Activated B cell treated with CpG ODN at 0.5 μM for 24 hours (primary cell): ENCODE measurements around the gene RETREG2. TPM values are rescaled to one million over a fixed set of nuclear protein-coding genes. Genes with fewer than 3 reads are reported as not detected.
"Not testable (repeated sequence)": the region's sequence is repeated elsewhere in the genome, so short reads cannot be mapped to it uniquely, and the experiment has no call there.

Source experiments
- ATAC-seq: fragments of 200-7000 bp; cut with Tn5 transposase; one replicate; pipeline ENCODE4 v1.10.0; 2021; ENCODE audit warnings: low read depth, mild to moderate bottlenecking, moderate library complexity
- CTCF ChIA-PET: fragments of 350-600 bp; sonication (Branson Sonifier 250); formaldehyde crosslinking; loops from one replicate; lab custom pipeline; 2021; ENCODE audit warnings: antibody characterized with exemption; lab: Charles Lee
- POLR2A ChIA-PET: fragments of 350-600 bp; sonication (Branson Sonifier 250); formaldehyde crosslinking; loops from one replicate; lab custom pipeline; 2021; ENCODE audit warnings: antibody characterized with exemption; lab: Charles Lee
- DNase-seq: peaks from one replicate; pipeline ENCODE4 v3.0.0; 2022
- H3K27ac Mint-ChIP-seq: one replicate; pipeline ENCODE4 v1.8.0; 2020; ENCODE audit warnings: mixed read lengths
- H3K27me3 Mint-ChIP-seq: one replicate; pipeline ENCODE4 v1.8.0; 2021; ENCODE audit warnings: mixed read lengths
- H3K36me3 Mint-ChIP-seq: one replicate; pipeline ENCODE4 v1.8.0; 2021; ENCODE audit warnings: low read depth, mixed read lengths
- H3K4me1 Mint-ChIP-seq: one replicate; pipeline ENCODE4 v1.8.0; 2021; ENCODE audit warnings: mixed read lengths
- H3K4me3 Mint-ChIP-seq: one replicate; pipeline ENCODE4 v1.8.0; 2020; ENCODE audit warnings: mild to moderate bottlenecking, mixed read lengths
- H3K9me3 Mint-ChIP-seq: one replicate; pipeline ENCODE4 v1.8.0; 2020; ENCODE audit warnings: mixed read lengths
- intact Hi-C: fragments of 100-400 bp; cut with micrococcal nuclease; formaldehyde crosslinking; loops from one replicate; pipeline ENCODE4 v1.15.1; 2024
- total RNA-seq: library from RNA; stranded (reverse); gene quantifications from 2 replicates; pipeline ENCODE4 v1.2.3, GENCODE V29; 2022
- TF ChIP-seq, protein P1 (sequence below): fragments of 200-600 bp; IDR thresholded peaks from one replicate; pipeline ENCODE4 v1.8.0; 2022; ENCODE audit warnings: antibody characterized with exemption, mild to moderate bottlenecking

The RETREG2 gene
- total RNA-seq, 1 donor from 2014 or later, result 78.6 TPM

DNA sequence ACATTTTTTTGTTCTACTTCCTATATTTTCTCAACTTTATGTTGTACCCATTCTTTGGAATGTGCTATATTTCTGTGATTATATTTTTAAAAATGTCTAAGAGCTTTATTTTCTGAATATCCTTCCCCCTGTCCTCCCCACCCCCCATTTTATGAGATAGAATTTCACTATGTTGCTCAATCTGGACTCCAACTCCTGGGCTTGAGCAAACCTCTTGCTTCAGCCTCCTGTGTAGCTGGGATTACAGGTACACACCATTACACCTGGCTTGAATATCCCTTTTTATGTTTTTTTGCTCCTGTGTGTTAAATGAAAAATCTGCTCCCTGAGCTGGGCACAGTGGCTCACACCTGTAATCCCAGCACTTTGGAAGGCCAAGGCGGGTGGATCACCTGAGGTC lies 19.3 kb downstream of the RETREG2 start:
- H3K27ac Mint-ChIP-seq, result no peak overlapping the region
- ATAC-seq (no peak), DNase-seq (no peak)
- TF ChIP-seq, protein P1, sequence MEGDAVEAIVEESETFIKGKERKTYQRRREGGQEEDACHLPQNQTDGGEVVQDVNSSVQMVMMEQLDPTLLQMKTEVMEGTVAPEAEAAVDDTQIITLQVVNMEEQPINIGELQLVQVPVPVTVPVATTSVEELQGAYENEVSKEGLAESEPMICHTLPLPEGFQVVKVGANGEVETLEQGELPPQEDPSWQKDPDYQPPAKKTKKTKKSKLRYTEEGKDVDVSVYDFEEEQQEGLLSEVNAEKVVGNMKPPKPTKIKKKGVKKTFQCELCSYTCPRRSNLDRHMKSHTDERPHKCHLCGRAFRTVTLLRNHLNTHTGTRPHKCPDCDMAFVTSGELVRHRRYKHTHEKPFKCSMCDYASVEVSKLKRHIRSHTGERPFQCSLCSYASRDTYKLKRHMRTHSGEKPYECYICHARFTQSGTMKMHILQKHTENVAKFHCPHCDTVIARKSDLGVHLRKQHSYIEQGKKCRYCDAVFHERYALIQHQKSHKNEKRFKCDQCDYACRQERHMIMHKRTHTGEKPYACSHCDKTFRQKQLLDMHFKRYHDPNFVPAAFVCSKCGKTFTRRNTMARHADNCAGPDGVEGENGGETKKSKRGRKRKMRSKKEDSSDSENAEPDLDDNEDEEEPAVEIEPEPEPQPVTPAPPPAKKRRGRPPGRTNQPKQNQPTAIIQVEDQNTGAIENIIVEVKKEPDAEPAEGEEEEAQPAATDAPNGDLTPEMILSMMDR, result no peak
- H3K9me3 Mint-ChIP-seq, result no peaks in the 10 kb centered on the region
- ChIA-PET CTCF (no interaction called here), POLR2A (interaction anchor here (0.7 to 1.4 kb wide), 4 partner anchors 9 to 526 kb away, joined by 3 to 6 read pairs (median 4); partner anchors contain the start of genes RNF25, STK36 and ZFAND2B)
- H3K4me3 Mint-ChIP-seq, result no peak overlapping the region
- peaks cover 6% of the 10 kb centered on the region for H3K27me3 Mint-ChIP-seq
- H3K4me1 Mint-ChIP-seq, result no peaks in the 10 kb centered on the region
- no peaks in the 10 kb centered on the region for H3K36me3 Mint-ChIP-seq
- intact Hi-C loops, result no loop called here

DNA sequence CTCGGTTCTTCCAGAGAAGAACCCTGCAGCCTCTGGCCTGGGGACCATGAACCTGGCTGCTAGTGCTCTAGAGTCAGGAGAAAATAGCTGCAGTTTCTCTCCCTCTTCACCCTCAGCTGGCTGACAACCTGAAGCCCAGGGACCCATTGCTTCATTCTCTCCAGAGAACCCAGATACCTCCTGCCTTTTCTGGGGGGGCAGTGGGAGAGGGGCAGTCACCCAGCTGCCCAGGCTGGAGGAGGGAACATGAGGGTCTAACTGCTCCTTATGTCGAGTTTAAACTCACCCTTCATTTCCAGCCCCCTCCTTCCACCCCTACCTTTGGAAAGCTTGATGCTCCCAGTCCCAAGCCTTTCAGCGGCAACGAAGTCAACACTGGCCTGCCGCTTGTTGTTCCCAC lies 20.9 kb downstream of the RETREG2 start:
- ChIA-PET POLR2A (no interaction called here), CTCF (no interaction called here)
- ATAC-seq (no peak), DNase-seq (no peak)
- Mint-ChIP-seq H3K9me3 (no peaks in the 10 kb centered on the region), H3K4me1 (no peaks in the 10 kb centered on the region), H3K4me3 (no peak overlapping the region), H3K36me3 (no peaks in the 10 kb centered on the region), H3K27me3 (peaks cover 6% of the 10 kb centered on the region), H3K27ac (no peak overlapping the region)
- intact Hi-C loops, result no loop called here
- TF ChIP-seq, protein P1, result no peak

DNA sequence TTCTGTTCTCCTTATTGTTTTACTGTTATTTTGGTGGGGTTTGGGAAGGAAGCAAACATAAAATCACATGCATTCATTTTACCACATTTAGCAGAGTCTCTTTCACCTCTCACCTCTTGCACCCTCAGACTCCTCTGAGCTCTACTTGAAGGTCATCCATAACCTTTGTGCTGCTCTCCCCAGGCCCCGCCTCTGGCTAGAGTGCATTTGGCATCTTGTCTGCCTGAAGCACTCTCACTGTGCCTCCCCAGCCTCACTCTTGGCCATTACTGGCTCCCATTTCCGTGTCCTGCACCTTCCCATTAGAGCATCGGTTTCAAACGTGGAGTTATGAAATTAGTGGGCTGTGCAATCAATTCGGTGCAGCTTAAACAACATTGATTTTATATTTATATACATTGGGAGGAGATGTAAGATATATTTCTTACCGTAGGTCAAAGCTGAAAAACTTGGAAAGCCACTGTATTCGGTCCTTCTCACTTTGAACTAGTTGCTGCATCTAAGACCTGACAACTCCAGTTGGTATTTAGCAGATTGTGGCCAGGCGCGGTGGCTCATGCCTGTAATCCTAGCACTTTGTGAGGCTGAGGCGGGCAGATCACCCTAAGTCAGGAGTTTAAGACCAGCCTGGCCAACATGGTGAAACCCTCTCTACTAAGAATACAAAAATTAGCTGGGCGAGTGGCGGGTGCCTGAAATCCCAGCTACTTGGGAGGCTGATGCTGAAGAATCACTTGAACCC lies 21.6 kb downstream of the RETREG2 start:
- ATAC-seq (no peak), DNase-seq (no peak)
- TF ChIP-seq, protein P1, result no peak
- Mint-ChIP-seq H3K4me3 (no peak overlapping the region), H3K27ac (no peak overlapping the region), H3K4me1 (no peaks in the 10 kb centered on the region), H3K27me3 (peaks cover 6% of the 10 kb centered on the region), H3K36me3 (no peaks in the 10 kb centered on the region), H3K9me3 (no peaks in the 10 kb centered on the region)
- POLR2A ChIA-PET, result no interaction called here
- intact Hi-C loops, result no loop called here
- CTCF ChIA-PET, result no interaction called here

DNA sequence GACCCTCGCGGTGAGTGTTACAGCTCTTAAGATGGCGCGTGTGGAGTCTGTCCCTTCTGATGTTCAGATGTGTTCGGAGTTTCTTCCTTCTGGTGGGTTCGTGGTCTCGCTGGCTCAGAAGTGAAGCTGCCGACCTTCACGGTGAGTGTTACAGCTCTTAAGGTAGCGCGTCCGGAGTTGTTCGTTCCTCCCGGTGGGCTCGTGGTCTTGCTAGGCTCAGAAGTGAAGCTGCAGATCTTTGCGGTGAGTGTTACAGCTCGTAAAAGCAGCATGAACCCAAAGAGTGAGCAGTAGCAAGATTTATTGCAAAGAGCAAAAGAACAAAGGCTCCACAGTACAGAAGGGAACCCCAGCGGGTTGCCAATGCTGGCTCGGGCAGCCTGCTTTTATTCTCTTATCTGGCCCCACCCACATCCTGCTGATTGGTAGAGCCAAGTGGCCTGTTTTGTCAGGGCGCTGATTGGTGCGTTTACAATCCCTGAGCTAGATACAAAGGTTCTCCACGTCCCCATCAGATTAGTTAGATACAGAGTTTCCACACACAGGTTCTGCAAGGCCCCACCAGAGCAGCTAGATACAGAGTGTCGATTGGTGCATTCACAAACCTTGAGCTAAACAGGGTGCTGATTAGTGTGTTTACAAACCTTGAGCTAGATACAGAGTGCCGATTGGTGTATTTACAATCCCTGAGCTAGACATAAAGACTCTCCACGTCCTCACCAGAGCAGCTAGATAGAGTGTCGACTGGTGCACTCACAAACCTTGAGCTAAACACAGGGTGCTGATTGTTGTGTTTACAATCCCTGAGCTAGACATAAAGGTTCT lies 22.6 kb downstream of the RETREG2 start:
- H3K9me3 Mint-ChIP-seq, H3K27me3 Mint-ChIP-seq, H3K4me1 Mint-ChIP-seq, DNase-seq, intact Hi-C loops, H3K36me3 Mint-ChIP-seq, CTCF ChIA-PET, H3K27ac Mint-ChIP-seq, ATAC-seq, H3K4me3 Mint-ChIP-seq: not testable (repeated sequence)
- POLR2A ChIA-PET, result interaction anchor here (1.2 kb wide), 1 partner anchor 78 kb away, joined by 3 read pairs; the partner anchor contains the start of gene DNAJB2

- H3K4me3 Mint-ChIP-seq, H3K9me3 Mint-ChIP-seq, intact Hi-C loops, ATAC-seq, H3K36me3 Mint-ChIP-seq, H3K4me1 Mint-ChIP-seq, H3K27me3 Mint-ChIP-seq, CTCF ChIA-PET, H3K27ac Mint-ChIP-seq, DNase-seq: not testable (repeated sequence)
- POLR2A ChIA-PET, result interaction anchor here (1.2 kb wide), 1 partner anchor 78 kb away, joined by 3 read pairs; the partner anchor contains the start of gene DNAJB2
These were observed 23.3 kb downstream of the RETREG2 start for GRCh38 chr2:219201331-219201730.
